Fibroblast of skin of right biceps (primary cell): Measurements from ENCODE around the gene LDLRAD3.

Source experiments
- DNase-seq: peaks from one replicate; pipeline ENCODE4 v3.0.0-alpha.2; 2013

LDLRAD3 gene

DNA sequence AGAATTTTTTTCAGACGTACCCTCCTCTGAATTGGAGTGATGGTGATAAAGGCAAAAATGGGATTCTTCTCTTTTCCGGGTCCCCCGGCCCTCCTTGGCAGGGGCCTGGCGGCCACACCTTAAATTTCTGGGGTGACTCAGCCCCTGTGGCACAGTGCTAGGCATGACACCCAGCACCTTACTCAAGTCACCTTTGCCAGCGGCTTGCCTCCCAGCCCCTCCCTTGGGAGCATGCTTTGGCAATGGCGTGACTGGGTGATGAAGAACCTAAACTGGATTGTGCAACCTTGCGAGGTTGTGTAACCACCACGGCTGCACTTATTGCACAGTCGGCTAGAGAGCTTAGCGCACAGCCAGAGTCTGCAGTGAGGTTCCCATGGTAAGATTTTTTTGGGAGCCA, 16.2 kb upstream of the LDLRAD3 start:
- peak; percentile 38 for DNase-seq

DNA sequence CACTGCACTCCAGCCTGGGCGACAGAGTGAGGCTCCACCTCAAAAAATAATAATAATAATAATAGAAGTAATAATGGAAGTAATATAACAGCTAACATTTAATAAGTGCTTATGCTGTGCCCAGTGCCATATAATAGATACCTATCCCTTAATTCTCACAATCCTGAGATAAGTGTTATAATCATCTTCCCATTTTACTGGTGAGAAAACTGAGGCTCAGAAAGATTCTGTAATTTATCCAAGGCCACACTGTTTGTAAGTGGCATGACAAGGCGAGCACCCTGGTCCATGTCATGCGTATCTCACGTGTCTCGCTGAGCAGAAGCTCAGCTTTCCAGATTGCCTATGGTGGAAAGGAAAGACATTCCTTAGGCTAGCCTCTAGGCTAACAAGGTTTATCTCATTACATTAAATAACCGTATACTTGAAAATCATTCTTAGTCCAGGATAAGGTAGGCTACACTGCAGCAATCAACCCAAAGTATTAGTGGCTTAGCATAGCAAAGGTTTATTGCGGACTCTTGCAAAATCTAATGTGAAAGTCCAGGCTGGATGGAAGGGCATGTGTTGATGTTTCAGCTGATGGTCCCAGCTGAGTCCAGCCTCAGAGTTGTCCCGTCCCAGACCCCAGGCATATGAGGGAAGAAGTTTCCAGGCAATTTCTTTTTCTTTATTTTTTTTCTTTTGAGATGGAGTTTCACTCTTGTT, 15.0 kb upstream of the LDLRAD3 start:
- no peak for DNase-seq

DNA sequence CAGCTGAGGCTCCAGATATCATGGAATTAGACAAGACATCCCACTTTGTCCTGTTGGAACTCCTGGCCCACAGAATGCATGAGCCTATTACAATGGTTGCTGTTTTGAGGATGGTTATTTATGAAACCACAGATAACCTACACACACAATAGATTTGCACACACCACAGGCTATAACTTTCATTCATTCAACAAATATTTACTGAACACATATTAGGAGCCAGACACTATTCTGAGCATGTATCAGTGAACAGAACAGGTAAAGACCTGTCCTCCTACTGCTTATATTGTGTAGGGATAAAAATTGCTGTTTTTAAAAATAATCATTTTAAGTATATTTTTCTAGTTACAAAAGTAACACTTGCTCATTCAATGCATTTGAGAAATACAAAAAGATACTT, 13.4 kb upstream of the LDLRAD3 start:
- no peak for DNase-seq

DNA sequence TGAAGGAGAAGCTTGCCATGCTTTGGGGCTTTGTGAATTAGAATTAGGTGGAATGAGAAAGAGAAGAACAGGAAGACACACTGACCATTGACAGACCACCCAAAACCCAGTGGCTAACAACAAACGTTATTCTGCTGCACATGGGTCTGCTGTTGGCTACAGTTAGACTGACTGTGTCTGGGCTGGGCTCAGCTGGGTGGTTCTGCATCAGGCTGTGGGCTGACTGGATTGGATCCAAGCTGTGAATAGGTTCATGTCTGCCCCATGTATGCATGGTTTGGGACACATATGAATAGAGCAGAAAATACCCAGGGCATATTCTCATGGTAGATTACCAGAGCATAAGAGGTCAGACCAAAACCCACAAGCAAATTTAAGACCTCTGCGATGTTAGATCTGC, 11.7 kb upstream of the LDLRAD3 start:
- no peak for DNase-seq

DNA sequence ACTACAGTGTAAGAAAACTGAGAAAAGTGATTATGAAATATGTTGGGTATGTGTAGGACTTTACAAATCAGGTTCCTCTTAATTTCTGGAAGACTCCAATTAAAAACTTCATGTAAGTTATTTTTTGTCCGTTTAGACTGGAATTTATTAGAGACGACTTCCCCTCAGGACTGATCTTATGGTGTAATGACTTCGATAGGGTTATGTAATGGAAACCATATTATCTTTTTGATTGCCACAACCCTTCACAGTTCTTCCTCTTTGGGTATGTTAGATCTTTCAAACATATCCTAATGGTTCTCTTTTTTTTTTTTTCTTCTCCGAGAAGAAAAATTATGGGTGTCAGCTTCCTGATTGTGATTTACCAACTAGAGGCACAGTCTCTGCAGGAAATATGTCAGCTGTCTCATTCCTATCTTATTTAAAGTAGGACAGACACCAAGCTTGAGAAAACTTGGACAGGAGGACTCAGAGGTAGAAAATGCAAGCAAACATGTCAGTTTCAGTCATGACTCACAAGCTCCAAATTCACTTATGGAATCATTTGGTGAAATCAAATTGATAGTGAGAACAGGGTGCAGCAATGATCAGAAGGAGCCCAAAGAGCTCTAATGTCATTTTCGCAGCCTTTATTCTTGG, 11.1 kb upstream of the LDLRAD3 start:
- DNase-seq = peak; percentile 81

DNA sequence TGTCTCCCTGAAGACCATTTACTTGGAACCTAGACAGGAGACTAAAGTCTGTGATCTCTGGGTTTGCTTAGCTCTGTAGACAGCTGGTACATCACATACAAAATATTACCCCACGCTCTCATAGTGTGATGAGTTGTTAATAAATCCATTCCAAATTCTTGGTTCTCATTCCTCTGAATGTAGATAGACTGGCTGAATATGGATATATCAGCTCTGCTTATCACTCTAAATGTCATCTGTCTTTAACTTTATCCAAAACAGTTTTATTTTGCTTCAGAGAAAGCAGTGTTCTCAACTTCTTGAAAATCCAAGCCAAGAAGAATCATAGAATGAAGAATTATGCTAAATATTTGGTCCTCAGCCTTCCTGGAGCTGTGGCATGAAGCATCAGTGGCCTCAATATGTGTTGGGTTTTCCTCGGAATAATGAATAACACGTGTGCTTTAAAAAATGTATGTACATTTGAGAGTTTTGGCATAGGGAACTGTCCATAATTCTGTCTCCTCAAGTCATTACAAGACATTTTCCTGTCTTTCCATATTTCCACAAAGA, 10.5 kb upstream of the LDLRAD3 start:
- peak; percentile 73 for DNase-seq

DNA sequence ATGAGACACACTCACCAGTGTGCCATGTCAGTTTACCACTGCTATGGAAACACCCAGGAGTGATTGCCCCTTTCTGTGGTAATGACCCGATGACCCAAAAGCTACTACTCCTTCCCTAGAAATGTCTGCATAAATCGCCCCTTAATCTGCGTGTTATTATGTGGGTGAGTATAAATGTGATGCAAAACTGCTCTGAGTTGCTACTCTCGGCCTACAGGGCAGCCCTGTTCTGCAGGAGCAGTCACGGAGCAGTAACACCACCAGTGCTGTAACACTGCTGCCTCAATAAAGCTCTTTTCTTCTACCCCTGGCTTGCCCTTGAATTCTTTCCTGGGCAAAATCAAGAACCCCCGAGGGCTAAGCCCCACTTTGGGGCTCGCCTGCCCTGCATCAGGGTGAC, 9.6 kb upstream of the LDLRAD3 start:
- DNase-seq = no peak

DNA sequence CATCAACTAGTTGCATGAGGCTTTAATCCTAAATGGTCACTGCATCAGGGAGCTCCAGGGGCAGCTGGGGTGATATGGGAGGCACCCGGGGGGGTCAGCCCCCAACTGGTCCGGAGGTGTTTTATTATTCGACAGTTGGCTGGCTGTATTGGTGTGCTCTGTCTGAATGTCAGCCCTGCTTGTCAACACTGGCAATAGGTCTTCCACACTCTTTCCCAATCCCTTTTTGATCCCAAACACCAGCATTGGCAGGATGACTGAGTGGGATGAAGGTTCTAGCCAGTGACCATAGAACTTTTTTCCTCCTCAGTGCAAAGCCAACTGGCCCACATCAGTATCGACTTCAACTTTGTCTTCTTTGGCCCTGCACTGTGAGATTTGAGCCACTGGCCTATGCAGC, 8.9 kb upstream of the LDLRAD3 start:
- no peak for DNase-seq

DNA sequence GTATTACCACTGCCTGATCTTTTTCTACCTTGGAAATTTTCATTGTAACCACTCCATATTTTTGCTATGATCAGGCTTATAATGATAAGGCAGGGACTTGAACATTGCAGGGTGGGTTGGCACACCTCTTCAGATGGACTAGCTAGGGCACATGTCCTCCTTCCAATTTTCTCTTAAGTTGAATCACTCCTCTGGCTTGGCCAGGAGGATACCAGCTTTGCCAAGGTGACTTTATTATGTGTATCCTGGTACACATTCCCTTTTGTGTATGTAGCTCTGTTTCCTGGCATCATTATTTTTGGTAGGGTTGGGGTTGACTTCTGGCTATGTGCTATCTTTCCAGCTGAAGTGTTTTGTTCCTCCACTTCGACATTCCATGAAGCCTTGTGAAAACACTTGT, 8.5 kb upstream of the LDLRAD3 start:
- DNase-seq = no peak

DNA sequence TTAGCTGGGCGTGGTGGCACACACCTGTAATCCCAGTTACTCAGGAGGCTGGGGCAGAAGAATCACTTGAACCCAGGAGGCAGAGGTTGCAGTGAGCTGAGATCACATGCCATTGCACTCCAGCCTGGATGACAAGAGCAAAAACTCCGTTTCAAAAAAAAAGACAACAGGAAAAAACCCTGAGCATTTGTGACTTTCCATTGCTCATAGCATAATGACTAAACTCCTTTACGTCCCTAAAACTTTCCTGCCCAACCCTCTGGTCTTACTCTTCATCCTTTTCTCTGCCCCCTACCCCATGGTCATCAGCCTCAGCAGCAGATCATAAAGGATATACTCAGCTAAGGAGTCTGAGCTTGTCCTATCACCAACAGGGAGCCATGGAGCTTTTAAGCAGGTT, 6.8 kb upstream of the LDLRAD3 start:
- DNase-seq = no peak

DNA sequence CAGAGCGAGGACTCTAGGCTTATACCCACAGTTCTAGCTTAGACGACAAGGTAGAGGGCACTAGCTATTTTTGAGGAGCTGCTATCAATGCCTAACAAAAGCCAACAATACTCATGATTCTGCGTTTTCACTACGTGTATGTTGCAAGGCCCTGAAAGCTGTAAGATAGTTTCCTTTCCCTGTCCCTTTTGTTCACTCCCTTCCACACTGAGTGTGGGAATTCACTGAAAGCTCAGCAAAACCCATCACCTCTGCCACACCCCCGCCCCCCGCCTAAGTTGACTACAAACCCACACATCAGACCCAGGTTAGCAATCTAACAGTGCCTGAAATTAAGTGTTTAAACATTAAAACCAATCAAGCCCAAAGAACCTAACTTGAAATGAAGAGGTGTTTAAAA, 6.2 kb upstream of the LDLRAD3 start:
- no peak for DNase-seq

DNA sequence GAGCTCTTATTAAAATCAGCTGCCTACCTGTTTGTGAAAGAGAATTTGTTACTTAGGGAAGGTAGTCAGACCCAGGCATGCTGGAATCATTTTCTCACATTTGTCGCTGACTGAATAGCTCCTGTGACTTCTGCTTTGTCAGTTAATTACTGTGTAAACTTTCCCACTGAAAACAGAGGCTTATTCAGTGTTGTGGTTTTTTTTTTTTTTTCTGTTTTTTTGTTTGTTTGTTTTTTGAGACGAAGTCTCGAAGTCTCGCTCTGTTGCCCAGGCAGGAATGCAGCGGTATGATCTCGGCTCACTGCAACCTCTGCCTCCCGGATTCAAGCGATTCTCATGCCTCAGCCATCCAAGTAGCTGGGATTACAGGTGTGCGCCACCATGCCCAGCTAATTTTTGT, 5.6 kb upstream of the LDLRAD3 start:
- DNase-seq = no peak

DNA sequence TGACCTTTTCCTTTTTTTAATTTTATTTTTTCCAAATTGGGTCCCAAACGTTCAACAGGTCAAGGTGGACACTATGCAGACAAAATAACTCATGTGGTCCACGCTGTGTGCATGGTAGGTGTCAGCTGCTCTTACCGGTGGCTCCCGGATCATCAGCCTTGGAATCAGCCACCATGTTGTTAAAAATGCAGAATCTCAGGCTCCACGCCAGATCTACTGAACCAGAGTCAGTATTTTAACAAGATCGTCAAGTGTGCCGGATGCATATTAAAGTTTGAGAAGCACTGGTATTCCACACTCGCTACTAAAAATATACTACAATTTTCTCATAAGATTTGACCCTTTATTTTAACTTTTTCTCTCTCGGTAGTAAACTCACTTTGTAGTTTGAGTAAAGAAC, 553 bp upstream of the LDLRAD3 start:
- no peak for DNase-seq

DNA sequence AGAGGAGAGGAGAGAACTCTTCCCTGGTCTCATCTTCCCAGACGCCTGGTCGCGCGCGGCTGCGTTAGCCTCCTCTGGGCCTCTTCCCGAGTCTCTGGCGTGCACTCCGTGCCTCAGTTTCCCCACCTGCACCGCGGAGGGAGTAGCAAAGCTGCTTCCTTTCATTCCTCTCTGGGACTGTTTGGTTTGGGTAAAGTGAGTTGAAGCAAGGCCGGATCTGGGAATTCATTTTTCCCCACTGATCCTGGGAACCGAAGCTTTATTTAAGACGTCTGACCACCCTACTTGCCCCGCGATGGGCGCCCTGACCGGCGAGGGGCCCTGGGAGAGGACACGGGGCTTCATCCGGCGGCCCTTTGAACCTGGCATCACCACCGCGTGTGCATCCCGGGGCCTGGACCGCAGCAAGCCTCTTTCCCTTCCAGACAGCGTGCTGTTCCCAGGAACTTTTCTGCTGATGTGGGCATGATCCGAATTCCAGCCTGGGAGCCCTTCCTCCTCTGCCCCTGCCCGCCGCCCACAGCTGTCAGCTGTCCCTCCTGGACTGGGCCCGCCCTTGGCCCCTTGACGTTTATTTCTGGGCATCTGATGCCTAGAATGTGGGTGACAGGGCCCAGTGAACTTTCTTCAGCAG, 758 bp downstream of the LDLRAD3 start:
- peak; percentile 17 for DNase-seq

DNA sequence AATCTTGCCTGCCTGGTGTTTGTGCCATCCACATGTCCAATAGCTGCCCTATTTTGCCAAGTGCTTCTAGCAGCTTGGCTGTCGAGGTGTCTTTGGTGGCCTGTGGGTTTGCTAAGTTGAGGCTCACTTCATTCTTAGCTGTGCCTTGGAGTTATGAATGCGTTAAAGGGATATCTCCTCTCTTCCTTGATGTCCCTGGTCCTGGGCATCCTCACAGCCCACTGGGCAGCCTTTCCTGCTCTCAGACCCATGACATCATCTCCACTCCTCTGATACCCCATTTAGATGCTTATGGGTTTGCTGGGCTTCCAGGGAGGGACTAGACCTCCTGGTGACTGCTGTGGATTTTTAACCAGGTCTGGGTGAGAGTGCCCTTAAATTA, 1.3 kb downstream of the LDLRAD3 start:
- DNase-seq = no peak

DNA sequence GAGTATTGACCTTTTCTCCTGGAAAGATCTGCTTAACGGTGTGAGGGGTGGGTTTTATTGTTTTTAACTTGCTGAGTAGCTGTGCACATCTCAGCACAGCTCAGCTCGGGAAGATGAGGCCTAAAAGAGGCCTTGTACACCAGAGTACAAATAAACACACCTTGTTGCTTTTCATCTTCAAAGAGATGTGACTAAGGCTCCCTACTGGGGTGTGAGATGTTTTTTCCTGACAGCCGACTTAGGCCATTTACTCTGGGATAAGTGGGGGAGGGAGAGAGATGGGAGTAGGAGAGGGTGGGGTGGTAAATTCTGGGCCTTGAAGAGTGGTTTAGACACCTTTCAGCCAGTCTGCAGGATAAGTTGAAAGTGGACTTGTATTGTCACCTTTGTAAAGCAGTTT, 2.9 kb downstream of the LDLRAD3 start:
- DNase-seq = no peak

DNA sequence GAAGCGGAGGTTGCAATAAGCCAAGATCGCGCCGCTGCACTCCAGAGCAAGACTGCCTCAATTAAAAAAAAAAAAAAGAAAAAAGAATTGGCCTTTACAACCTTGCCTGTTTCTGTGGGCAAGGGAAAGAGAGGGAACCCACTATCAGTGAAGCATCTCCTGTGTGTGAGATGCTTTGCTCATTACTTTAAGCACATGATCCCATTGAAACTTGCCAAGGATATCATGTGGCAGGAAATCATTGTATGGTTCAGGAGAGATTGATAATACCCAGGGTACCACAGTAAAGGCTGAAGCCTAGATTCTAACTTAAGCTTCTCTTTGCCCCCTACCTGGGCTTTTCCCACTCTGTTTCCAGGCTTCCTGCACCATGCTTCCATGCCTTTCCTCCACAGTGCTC, 3.6 kb downstream of the LDLRAD3 start:
- no peak for DNase-seq

DNA sequence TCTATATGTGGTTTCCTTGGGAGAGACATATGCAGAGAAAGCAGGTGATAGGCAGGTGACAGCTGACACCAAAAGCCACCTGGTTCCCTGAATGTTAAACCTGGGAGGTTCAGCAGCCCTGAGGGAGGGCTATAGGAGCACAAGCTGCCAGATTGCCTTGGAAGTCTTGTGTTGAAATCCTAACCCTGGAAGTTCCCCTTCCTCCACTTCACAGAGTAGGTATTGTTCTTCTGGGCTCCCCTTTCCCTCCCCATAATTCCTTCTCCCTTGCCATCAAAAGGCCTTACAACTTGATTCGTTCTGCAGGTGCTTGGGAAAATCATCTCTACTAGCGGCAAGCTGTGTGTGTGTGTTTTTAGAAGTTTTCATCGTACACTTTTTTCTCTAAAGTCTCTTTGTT, 5.4 kb downstream of the LDLRAD3 start:
- DNase-seq = no peak

DNA sequence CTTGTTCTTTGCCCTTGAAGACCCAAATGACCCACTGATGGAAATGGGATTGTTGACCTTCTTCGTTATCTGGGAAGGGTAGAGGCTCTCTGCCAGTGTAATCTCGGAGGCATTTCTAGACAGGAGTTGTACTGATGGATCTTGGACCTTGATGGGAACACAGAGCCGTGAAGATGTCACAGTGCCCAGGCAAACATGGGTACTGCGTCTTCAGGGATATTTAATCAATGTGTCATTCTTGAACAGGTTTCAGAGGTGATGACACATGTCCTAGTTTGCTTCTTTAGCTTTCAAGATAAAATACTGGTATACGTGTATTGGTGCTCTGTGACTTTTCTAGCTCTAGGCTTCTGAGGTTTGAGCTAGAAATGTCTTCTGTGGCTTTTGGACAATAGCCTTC, 6.2 kb downstream of the LDLRAD3 start:
- no peak for DNase-seq

DNA sequence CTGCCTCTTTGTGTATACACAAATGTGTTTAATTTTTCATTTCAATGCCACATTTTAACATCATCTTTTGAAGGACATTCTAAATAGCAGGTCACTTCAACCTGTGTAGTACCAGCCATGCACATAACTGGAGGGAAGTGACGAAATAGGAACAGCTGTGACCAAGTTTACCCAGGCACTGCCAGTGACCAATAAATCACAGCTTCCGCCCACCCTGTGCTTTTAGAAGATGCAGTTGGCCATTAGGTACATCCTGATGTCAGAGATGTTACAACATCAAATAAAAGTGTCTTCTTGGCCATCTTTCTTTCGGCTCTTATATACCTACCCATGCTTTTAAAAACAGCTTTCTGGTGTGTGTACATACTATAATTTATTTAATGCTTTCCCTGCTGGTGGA, 7.8 kb downstream of the LDLRAD3 start:
- DNase-seq = no peak

DNA sequence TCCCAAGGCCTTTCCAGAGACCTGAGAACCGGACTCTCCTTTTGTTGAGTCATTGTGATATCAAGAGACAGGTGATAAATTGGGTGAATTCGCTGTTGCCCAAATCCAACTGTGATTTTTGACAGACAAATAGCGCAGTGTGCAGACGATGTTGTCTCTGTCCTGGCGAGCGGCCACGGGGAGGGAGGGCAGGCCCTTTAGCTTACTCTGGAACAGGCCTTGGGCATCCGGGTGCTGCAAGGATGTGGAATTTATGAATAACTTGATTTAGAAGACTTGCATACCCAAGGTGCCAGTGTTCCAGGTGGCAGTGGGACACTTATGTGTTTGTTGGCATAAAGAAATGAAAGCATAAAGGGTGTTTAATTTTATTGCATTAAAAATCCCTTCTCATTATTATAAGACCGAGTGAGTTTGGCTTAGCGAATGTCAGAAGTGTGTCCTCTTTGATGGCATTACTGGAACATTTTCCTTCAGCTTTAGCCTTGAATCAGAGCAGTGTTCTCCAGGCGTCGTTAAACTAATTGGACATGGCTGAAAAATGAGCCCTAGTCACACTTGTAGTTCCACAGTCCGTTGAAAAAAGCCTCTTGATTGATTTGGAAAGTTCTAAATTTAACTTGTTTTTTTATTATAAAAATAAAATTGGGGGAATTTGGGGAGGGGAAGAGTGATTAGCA, 9.4 kb downstream of the LDLRAD3 start:
- DNase-seq = no peak

DNA sequence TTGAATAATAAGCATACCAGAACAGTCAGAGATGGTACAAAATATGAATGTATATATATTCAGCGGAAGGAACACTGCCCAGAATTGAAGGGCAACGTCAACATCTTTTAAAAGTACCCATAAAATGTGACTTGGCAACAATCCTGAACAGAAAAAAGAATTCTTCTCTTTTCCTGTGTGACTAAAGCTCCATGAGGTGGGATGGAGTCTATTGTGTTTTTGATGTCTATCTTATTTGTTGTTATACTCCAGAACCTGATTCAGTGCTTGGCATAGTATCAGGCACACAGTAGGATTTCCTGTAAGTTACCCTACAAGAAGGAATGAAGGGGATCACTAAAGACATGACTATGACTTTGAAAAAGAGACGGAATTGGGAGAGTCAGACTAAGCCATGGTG, 10.3 kb downstream of the LDLRAD3 start:
- no peak for DNase-seq

DNA sequence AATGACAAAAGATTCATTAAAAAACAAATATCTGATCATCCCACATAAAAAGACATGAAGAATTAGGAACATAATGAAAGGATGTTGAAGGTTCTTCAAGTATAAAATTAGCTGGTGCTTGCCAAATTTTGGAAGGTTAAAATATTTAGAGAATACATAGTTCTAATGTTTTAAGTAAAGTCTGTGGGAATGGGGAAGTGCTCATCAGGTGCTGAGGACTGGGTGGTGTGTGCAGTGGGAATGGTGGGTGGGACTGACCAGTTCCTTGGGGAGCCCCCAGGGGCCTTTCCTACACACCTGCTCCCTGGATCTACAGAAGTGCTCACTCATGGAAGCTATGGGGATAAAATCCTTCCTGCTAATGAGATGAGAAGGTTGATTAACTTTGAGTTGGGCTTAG, 11.8 kb downstream of the LDLRAD3 start:
- DNase-seq = no peak
